GM21526 (cell line): ENCODE measurements around the gene ATRIP.
"Not testable (repeated sequence)": the region's sequence is repeated elsewhere in the genome, so short reads cannot be mapped to it uniquely, and the experiment has no call there.

Experiments
- ATAC-seq: cut with Tn5 transposase; IDR thresholded peaks from one replicate; pipeline ENCODE4 v1.9.1; 2021; ENCODE audit warnings: moderate library complexity; ENCODE audit not compliant: unreplicated experiment, low FRiP score

ATRIP gene

GRCh38 chr3:48446425-48447193 lies at the start of gene ATRIP:
ATRIP (plus strand) TSS chr3:48446737; CDS start chr3:48446846, 109 bp downstream.
- ATAC-seq: peak; percentile 80

- no peak for ATAC-seq
These were observed 48.5 kb upstream of the ATRIP start for GRCh38 chr3:48397767-48398681.

GRCh38 chr3:48398701-48399386 lies 47.7 kb upstream of the ATRIP start:
- no peak for ATAC-seq

GRCh38 chr3:48399387-48400172 lies 47.0 kb upstream of the ATRIP start:
- no peak for ATAC-seq

GRCh38 chr3:48400824-48401433 lies 45.6 kb upstream of the ATRIP start:
- ATAC-seq: no peak

GRCh38 chr3:48401434-48401901 lies 45.1 kb upstream of the ATRIP start:
- ATAC-seq: not testable (repeated sequence)

- ATAC-seq: no peak
These were observed 44.2 kb upstream of the ATRIP start for GRCh38 chr3:48402281-48402732.

- ATAC-seq: no peak
These were observed 43.6 kb upstream of the ATRIP start for GRCh38 chr3:48402907-48403306.

GRCh38 chr3:48403533-48404439 lies 42.8 kb upstream of the ATRIP start:
- no peak for ATAC-seq

- ATAC-seq: no peak
These were observed 41.8 kb upstream of the ATRIP start for GRCh38 chr3:48404440-48405342.

- no peak for ATAC-seq
These were observed 41.1 kb upstream of the ATRIP start for GRCh38 chr3:48405343-48405881.

- no peak for ATAC-seq
These were observed 40.6 kb upstream of the ATRIP start for GRCh38 chr3:48405971-48406370.

GRCh38 chr3:48406443-48407431 lies 39.8 kb upstream of the ATRIP start:
- ATAC-seq: no peak

- no peak for ATAC-seq
These were observed 38.9 kb upstream of the ATRIP start for GRCh38 chr3:48407542-48408099.

- ATAC-seq: no peak
These were observed 37.7 kb upstream of the ATRIP start for GRCh38 chr3:48408823-48409281.
